ENCODE measurements around the gene SPTSSA. TPM values are rescaled to one million over a fixed set of nuclear protein-coding genes. Genes with fewer than 3 reads are reported as not detected.
"Not testable (repeated sequence)": the region's sequence is repeated elsewhere in the genome, so short reads cannot be mapped to it uniquely, and the experiment has no call there.

Gene SPTSSA
- total RNA-seq, 1 experiment from 2014 or later, result 24.5 TPM

DNA sequence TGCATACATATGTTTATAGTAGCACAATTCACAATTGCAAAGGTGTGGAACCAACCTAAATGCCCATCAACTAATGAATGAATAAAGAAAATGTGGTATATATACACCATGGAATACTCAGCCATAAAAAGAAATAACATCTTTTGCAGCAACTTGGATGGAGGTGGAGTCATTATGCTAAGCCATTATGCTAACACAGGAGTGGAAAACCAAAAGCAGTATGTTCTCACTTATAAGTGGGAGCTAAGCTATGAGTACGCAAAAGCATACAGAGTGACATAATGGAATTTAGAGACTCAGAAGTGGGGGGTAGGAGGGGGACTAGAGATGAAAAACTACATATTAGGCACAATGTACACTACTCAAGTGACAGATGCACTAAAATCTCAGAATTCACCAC is 16.2 kb upstream of the SPTSSA start (continued):
- TF ChIP-seq, protein P1, sequence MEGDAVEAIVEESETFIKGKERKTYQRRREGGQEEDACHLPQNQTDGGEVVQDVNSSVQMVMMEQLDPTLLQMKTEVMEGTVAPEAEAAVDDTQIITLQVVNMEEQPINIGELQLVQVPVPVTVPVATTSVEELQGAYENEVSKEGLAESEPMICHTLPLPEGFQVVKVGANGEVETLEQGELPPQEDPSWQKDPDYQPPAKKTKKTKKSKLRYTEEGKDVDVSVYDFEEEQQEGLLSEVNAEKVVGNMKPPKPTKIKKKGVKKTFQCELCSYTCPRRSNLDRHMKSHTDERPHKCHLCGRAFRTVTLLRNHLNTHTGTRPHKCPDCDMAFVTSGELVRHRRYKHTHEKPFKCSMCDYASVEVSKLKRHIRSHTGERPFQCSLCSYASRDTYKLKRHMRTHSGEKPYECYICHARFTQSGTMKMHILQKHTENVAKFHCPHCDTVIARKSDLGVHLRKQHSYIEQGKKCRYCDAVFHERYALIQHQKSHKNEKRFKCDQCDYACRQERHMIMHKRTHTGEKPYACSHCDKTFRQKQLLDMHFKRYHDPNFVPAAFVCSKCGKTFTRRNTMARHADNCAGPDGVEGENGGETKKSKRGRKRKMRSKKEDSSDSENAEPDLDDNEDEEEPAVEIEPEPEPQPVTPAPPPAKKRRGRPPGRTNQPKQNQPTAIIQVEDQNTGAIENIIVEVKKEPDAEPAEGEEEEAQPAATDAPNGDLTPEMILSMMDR (IDR thresholded peaks at IDR 0.05), result no peak
- no peak for TF ChIP-seq GTF2I (CRISPR knock-in tag; conservative IDR thresholded peaks at IDR 0.05)
- no peak for TF ChIP-seq TP53 (CRISPR knock-in tag; IDR thresholded peaks at IDR 0.05)
- TF ChIP-seq TEAD1 (CRISPR knock-in tag; IDR thresholded peaks at IDR 0.05), result no peak
- TF ChIP-seq, protein P2, sequence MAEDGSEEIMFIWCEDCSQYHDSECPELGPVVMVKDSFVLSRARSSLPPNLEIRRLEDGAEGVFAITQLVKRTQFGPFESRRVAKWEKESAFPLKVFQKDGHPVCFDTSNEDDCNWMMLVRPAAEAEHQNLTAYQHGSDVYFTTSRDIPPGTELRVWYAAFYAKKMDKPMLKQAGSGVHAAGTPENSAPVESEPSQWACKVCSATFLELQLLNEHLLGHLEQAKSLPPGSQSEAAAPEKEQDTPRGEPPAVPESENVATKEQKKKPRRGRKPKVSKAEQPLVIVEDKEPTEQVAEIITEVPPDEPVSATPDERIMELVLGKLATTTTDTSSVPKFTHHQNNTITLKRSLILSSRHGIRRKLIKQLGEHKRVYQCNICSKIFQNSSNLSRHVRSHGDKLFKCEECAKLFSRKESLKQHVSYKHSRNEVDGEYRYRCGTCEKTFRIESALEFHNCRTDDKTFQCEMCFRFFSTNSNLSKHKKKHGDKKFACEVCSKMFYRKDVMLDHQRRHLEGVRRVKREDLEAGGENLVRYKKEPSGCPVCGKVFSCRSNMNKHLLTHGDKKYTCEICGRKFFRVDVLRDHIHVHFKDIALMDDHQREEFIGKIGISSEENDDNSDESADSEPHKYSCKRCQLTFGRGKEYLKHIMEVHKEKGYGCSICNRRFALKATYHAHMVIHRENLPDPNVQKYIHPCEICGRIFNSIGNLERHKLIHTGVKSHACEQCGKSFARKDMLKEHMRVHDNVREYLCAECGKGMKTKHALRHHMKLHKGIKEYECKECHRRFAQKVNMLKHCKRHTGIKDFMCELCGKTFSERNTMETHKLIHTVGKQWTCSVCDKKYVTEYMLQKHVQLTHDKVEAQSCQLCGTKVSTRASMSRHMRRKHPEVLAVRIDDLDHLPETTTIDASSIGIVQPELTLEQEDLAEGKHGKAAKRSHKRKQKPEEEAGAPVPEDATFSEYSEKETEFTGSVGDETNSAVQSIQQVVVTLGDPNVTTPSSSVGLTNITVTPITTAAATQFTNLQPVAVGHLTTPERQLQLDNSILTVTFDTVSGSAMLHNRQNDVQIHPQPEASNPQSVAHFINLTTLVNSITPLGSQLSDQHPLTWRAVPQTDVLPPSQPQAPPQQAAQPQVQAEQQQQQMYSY (CRISPR knock-in tag; IDR thresholded peaks at IDR 0.05), result no peak
- TF ChIP-seq ZNF416 (CRISPR knock-in tag; IDR thresholded peaks at IDR 0.05), result no peak
- TF ChIP-seq EMX1 (CRISPR knock-in tag; IDR thresholded peaks at IDR 0.05), result no peak
- no peak for TF ChIP-seq NR1H2 (CRISPR knock-in tag; IDR thresholded peaks at IDR 0.05)

DNA sequence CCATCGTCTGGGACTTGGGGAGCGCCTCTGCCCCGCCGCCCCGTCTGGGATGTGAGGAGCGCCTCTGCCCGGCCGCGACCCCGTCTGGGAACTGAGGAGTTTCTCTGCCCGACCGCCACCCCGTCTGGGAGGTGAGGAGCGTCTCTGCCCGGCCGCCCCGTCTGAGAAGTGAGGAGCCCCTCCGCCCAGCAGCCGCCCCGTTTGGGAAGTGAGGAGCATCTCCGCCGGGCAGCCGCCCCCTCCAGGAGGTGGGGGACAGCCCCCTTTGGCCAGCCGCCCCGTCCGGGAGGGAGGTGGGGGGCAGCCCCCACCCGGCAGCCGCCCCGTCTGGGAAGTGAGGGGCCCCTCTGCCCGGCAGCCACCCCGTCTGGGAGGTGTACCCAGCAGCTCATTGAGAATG is 14.0 kb upstream of the SPTSSA start:
- CTCF ChIA-PET; DNase-seq (ENCODE audit: low spot score); ATAC-seq; POLR2A ChIA-PET; H3K4me3 Mint-ChIP-seq; H3K4me1 Mint-ChIP-seq; H3K27ac Mint-ChIP-seq; H3K27me3 Mint-ChIP-seq (ENCODE audit: low read depth); H3K36me3 Mint-ChIP-seq; H3K9me3 Mint-ChIP-seq: not testable (repeated sequence)

DNA sequence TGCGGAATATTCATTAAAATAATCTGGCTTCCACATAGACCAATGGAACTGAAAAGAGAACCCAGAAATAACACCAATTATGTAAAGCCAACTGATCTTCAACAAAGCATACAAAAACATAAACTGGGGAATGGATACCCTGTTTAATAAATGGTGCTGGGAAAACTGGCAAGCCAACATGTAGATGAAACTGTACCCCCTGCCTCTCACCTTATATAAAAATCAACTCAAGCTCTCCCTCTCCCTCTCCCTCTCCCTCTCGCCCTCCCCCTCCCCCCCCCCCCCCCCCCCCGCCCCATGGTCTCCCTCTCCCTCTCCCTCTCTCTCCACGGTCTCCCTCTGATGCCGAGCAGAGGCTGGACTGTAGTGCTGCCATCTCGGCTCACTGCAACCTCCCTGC is 13.1 kb upstream of the SPTSSA start:
- Mint-ChIP-seq H3K4me3 (no peak overlapping the region), H3K27me3 (ENCODE audit: low read depth) (no peaks in the 10 kb centered on the region), H3K4me1 (peaks cover 8% of the 10 kb centered on the region), H3K27ac (no peak overlapping the region), H3K9me3 (peaks cover 7% of the 10 kb centered on the region), H3K36me3 (peaks cover 5% of the 10 kb centered on the region)
- ATAC-seq (no peak), DNase-seq (ENCODE audit: low spot score) (no peak)
- CTCF ChIA-PET, result no interaction called here
- POLR2A ChIA-PET, result no interaction called here
- TF ChIP-seq ESRRA (CRISPR knock-in tag; IDR thresholded peaks at IDR 0.05; ENCODE audit: borderline replicate concordance), result no peak
- TF ChIP-seq, protein P1 (IDR thresholded peaks at IDR 0.05), result no peak
- TF ChIP-seq, protein P3, sequence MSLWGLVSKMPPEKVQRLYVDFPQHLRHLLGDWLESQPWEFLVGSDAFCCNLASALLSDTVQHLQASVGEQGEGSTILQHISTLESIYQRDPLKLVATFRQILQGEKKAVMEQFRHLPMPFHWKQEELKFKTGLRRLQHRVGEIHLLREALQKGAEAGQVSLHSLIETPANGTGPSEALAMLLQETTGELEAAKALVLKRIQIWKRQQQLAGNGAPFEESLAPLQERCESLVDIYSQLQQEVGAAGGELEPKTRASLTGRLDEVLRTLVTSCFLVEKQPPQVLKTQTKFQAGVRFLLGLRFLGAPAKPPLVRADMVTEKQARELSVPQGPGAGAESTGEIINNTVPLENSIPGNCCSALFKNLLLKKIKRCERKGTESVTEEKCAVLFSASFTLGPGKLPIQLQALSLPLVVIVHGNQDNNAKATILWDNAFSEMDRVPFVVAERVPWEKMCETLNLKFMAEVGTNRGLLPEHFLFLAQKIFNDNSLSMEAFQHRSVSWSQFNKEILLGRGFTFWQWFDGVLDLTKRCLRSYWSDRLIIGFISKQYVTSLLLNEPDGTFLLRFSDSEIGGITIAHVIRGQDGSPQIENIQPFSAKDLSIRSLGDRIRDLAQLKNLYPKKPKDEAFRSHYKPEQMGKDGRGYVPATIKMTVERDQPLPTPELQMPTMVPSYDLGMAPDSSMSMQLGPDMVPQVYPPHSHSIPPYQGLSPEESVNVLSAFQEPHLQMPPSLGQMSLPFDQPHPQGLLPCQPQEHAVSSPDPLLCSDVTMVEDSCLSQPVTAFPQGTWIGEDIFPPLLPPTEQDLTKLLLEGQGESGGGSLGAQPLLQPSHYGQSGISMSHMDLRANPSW (CRISPR knock-in tag; conservative IDR thresholded peaks at IDR 0.05; ENCODE audit: low read depth), result no peak
- TF ChIP-seq NR1H2 (CRISPR knock-in tag; IDR thresholded peaks at IDR 0.05), result no peak
- TF ChIP-seq, protein P4, sequence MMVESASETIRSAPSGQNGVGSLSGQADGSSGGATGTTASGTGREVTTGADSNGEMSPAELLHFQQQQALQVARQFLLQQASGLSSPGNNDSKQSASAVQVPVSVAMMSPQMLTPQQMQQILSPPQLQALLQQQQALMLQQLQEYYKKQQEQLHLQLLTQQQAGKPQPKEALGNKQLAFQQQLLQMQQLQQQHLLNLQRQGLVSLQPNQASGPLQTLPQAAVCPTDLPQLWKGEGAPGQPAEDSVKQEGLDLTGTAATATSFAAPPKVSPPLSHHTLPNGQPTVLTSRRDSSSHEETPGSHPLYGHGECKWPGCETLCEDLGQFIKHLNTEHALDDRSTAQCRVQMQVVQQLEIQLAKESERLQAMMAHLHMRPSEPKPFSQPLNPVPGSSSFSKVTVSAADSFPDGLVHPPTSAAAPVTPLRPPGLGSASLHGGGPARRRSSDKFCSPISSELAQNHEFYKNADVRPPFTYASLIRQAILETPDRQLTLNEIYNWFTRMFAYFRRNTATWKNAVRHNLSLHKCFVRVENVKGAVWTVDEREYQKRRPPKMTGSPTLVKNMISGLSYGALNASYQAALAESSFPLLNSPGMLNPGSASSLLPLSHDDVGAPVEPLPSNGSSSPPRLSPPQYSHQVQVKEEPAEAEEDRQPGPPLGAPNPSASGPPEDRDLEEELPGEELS (CRISPR knock-in tag; IDR thresholded peaks at IDR 0.05), result no peak
- TF ChIP-seq KAT7 (CRISPR knock-in tag; IDR thresholded peaks at IDR 0.05; ENCODE audit: borderline replicate concordance), result no peak
- TF ChIP-seq, protein P5, sequence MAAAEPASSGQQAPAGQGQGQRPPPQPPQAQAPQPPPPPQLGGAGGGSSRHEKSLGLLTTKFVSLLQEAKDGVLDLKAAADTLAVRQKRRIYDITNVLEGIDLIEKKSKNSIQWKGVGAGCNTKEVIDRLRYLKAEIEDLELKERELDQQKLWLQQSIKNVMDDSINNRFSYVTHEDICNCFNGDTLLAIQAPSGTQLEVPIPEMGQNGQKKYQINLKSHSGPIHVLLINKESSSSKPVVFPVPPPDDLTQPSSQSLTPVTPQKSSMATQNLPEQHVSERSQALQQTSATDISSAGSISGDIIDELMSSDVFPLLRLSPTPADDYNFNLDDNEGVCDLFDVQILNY (CRISPR knock-in tag; IDR thresholded peaks at IDR 0.05), result no peak
- TF ChIP-seq, protein P6, sequence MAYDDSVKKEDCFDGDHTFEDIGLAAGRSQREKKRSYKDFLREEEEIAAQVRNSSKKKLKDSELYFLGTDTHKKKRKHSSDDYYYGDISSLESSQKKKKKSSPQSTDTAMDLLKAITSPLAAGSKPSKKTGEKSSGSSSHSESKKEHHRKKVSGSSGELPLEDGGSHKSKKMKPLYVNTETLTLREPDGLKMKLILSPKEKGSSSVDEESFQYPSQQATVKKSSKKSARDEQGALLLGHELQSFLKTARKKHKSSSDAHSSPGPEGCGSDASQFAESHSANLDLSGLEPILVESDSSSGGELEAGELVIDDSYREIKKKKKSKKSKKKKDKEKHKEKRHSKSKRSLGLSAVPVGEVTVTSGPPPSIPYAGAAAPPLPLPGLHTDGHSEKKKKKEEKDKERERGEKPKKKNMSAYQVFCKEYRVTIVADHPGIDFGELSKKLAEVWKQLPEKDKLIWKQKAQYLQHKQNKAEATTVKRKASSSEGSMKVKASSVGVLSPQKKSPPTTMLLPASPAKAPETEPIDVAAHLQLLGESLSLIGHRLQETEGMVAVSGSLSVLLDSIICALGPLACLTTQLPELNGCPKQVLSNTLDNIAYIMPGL (CRISPR knock-in tag; IDR thresholded peaks at IDR 0.05), result no peak
- TF ChIP-seq IRF2 (CRISPR knock-in tag; IDR thresholded peaks at IDR 0.05; ENCODE audit: borderline replicate concordance, low read depth), result no peak
- TF ChIP-seq NR2C2 (CRISPR knock-in tag; IDR thresholded peaks at IDR 0.05), result no peak
- TF ChIP-seq, protein P7, sequence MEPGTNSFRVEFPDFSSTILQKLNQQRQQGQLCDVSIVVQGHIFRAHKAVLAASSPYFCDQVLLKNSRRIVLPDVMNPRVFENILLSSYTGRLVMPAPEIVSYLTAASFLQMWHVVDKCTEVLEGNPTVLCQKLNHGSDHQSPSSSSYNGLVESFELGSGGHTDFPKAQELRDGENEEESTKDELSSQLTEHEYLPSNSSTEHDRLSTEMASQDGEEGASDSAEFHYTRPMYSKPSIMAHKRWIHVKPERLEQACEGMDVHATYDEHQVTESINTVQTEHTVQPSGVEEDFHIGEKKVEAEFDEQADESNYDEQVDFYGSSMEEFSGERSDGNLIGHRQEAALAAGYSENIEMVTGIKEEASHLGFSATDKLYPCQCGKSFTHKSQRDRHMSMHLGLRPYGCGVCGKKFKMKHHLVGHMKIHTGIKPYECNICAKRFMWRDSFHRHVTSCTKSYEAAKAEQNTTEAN (CRISPR knock-in tag; IDR thresholded peaks at IDR 0.05), result no peak
